HG02852 (cell line): ENCODE measurements around the gene POC1A.

Source experiments
- ATAC-seq: cut with Tn5 transposase; IDR thresholded peaks from one replicate; pipeline ENCODE4 v1.9.1; 2021; ENCODE audit warnings: mild to moderate bottlenecking, moderate library complexity; ENCODE audit not compliant: unreplicated experiment

POC1A gene

DNA sequence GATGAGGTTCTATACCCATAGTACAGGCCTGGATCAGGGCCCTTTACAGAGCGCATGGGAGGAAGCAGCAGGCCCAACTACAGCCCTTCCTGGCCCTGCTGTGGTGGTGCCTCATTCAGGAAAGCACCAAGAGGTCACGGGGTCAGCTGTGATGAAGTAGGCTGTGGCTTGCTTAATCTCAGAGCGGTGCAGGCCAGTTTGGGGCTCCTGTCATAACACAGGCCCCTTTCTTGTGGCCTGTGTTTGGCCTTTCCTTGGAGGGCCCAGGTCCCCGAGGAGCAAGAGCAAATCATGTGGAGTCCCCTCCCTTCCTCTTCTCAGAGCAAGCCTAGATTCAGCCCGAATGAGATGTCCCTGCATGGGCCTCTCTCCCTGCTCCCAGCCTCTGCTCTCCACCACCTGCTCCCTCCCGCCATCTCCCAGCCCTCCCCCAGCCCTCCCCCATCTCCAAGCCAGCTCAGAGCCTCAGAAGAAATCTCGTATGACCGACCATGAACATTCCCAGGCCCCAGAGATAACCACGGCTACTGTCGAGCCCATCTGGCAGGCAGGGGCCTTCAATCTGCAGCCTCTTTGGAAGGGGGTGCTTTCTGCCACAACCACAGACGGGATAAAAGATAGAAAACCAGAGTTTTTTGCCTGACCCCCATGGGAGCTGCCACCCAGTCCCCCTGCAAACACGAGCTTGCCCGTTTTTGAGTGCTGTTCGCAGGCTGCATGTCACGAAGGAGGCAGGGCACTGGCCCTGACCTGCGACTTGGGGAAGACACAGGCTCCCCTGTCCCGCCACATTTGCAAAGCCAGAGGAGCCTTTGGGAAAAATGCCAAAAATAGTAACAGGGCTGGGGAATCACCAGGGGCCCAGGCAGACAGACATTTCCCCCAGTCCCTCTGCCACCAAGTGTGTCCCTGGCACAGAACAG lies 65.5 kb downstream of the POC1A start:
- no peak for ATAC-seq

DNA sequence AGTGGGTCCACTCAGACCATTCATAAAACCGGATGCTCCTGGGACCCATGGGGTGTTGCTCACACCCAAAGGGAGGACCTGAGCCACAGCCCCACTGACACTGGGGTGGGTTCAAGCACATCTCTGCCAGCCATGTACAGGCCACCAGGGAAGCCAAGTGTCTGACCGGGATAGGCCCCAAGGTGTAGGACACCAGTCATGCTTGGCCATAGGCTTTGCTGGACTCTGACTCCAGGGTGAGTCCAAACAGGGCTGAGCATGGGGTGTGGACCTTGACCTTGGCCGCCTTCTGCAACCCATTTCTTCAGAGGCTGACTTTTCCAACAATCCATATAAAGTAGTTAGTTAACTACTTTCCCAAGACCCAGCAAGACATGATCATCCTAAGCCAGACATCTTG lies 66.5 kb downstream of the POC1A start:
- no peak for ATAC-seq

DNA sequence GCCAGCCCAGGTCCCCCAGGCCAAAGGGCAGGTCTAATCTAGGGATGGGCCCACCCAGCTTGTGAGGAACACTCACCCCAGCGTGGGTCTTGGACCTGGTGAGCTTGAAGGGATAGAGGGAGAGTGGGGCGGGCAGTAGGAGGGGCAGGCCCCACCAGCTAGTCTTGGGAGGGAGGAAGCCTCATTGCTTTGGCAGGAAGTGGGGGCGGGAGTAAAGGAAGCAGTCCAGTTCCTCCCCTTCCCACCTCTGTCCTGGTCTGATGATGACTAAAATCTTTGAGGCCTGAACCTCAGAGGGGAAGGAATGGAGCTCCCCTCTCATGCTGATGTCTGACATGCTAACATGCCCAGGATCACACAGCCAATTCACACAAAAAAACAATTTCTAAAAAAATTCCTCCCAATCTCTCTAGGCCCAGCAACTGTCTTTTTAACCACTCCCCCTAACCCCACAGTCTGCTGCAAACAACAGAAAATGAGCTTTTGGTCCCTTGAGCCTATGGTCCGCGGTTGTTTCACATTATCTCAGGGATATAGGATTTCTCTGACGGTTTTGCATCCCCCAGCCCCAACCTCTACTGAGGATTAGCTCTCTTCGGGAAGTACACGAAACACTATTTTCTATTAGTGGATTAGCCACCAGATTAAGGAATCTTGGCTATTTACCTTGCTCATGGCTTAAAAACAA lies 67.1 kb downstream of the POC1A start:
- no peak for ATAC-seq

DNA sequence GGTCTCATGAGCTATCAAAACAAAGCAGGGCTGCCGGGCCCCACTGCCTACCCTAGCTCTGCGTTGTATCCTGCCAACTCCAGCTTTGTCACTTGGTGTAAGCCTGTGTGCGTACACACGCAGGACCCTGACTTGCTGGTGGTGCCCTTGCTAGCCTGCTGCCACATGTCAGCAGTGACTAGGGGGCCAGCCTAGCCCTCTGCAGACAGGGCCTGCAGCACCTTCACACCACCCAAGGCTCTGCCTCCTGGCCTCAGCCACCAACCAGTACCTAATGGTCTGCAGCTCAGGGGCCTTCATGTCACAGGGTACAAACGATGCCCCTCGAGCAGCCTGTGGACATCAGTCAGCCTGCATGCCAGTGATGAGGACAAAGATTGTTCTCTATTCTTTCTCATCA lies 67.8 kb downstream of the POC1A start:
- ATAC-seq: no peak

DNA sequence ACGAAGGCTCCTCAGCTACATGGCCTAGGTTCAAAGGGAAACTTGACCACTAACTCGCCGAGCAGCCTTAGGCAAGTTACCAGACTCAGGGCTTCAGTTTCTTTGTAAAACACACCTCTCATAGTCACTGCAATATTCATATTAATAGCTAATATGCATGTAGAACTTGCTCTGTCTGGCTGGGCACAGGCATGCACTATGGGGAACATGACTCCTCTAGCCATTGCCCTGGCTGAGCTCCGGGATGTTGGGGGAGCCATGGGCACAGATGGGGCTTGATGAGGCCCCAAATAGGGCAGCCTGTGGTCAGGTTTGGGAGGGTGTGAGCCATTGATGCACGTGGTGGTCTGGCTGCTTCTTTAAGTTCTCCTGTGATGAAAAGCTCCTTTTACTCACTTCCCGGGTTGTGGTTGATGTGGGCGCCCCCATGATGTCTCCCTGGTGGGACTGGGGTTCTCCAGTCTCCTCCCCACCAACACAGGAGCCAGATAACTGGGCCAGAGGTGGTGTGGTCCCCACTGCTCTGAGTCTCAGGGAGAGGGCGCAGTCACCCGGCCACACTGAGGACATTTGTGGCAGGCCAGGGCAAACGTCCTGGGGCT lies 68.4 kb downstream of the POC1A start:
- no peak for ATAC-seq

DNA sequence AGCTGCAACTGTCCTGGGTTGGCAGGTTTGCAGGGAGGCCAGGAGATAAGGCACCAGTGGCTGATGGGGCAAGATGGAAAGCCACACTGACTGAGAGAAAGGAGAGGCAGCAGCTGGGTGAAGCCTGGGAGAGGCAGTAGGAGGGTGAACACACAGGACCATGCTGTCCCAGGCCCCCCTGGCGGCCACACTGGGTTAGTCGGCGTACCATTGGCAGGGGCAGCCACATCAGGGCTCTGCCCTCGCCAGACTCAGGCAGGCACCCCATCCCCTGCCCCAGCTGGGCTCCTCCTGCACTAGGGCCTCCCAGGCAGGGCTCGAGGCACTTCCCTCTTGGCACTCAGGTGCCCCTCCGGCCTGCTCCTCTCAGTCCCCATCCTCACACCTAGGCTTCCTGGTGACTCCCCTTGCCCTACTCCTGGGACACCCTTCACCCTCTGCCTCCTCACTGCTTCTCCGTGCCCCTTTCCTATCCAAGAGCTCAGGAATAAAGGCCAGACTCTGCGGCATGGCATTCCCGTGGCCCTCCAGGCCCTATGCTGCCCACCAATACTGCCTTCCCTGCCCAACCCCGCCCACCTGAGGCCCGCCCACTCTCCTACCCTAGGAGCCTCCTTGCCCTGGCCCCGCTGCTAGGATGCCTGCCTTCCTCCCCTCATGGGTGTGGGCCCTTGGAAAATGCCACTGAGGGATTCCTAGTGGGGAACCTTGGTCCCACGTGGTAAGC lies 69.1 kb downstream of the POC1A start:
- ATAC-seq: no peak

DNA sequence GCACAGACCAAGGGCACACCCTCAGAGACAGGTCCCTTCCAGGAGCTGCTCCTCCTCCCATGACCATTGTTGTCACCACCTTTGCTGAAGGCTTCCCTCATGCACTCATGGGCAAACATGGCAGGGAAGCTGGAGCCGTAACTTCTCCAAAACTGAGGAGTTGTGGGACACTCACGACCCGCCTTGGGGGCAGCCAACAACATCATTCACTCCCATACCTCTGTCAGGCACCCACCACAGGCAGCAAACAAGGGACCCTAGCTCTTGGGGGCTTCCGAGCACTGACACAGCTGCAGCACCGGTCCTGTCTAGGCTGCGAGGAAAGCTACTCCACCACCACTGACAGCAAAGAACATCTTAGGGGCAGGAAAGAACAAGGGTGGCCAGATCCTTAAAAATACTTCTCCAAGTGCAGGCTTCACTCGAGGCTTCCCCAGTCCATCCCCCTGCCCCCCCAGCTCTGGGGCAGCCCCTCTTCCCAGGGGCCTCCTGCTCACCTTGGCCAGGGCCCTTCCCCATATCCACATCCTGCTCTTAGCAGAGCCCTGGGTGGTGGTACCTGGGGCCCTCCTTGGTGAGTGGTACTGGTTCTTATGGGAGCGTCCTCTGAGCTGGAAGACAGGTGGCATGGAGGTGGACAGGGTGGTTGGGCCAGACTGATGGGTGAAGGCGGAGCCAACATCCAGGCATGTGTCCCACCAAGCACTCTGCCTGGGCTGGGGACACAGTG lies 69.8 kb downstream of the POC1A start:
- ATAC-seq: no peak

DNA sequence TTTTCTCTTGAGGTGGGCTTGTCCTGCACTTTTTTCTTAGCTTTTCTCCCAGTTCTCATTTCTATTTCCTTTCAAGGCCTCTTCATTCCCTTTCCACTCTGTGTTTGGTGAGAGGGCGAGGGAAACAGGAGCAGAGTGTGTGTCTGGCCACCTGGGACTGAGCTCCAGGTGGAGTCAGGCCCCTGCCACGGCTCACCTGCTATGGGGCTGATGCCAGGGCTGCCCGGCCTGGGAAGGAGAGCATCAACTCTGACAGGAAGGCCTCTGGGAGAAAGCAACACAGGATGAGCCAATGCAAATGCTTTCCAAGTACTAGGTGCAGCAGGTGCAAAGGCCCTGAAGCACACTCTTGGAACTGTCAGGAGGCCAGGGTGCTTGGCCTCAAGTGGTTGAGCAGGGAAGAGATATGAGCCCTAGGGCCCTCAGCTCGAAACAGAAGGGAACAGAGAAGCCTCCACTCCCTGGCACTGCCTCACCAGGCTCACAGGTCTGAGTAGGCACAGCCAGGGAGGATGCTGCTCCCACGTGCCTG lies 70.6 kb downstream of the POC1A start:
- ATAC-seq: no peak

DNA sequence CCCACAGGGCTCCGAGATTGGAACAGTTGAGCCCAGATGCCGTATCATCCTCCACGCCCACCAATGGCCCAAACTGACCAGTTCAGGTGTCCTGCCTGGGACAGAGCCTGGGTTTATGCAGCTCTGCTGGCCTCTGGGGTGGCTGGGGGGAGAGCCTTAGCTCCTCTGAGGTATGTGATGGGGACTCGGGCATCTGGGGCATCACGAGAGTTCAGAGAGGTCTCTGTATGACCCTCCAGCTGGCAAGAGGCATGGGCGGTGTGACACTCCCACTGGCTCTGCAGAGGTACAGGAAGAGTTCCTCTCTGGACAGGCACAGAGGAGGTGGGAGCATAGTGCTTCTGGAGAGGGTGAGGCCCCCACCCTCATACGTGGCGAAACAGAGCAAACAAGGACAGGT lies 71.3 kb downstream of the POC1A start:
- ATAC-seq: no peak

DNA sequence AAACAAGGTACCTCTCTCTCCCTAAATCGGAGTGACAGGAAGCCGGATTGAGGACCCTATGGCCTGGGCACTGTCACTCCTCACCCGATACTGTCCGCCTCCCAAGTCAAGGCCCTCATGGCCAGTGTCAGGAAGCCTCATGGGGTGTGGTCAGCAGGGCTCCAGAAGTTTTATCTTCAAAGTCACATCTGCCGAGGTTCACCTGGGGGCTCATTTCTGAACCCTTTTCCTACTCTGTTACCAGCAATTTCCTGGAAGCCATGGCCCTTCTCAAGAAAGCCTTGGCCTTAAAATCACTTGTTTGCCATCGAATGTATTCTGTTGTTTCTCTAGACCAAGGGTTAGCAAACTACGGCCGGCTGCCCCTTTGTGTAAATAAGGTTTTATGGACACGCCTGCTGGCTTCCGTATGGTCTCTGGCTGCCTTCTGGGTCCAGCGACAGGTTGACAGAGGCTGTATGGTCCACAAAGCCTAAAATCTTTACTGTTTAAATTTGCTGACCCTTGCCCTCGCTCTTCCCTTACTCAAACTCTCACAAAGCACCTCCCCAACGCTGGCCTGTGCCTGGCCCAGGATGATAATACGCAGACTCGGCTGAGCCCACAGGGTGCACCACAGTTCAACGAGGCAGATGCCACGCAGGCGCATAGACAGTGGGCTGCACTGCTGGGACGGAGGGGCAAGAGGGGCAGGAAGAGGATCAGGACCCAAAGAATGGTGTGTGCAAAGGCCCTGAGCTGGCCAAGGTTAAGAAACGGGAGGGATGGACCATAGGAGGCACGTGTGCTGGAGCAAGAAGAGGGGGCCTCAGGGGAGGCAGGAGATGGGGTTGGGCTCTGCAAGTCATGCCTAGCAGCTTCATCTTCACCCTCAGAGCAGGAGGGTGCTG lies 73.1 kb downstream of the POC1A start:
- no peak for ATAC-seq

DNA sequence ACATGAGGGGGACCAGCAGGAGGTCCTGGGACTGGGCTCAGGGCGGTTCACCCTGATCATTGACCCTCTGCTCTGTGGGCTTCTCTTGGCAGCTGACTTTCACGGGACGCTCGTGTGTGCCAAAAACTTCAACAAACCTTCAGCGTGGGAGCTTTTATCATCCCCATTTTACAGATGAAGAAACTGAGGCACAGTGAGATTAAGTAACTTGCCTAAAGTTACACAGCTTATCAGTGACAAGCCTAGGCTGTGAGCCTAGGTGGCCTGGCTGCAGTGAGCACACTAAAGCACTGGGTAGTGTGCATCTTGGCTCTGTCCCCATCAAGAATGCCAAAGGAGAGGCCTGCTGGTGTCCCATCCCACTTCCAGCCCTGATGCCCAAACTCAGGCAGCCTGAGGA lies 74.3 kb downstream of the POC1A start:
- ATAC-seq: no peak

DNA sequence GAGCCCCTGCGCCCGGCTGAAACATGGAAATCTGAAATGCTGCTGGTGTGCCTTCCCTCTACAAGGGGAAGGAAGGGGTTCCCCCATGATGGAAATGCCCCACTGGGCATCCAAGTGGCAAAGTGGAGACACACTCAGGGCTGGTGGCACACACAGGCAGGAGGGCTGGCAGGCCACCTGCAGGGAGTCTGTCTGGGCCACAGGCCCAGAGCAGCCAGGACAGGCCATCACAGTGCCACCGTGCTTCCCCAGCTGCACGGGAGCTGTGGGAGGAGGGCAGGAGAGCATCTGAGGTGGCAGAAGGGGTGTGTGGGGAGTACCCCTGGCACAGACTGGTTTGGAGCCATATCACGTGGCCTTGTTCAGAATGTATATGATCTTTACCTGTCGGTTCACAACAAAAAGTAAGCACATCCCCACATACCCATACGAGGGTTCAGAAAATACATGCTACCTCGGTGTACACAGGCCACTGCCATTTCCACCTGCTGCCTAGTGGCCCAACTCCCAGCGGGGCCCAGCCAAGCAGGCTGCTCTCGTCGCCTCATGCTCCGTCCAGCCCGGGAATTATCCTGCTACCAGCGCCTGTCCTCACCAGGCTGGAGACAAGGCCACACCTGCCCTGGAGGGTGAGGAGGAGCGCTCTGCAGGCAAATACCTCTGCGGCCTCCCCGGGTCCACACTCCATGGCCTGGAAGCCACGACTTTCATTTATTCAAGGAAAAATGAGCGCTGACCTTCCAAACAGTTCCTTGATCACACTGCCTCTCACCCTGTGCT lies 75.3 kb downstream of the POC1A start:
- no peak for ATAC-seq

DNA sequence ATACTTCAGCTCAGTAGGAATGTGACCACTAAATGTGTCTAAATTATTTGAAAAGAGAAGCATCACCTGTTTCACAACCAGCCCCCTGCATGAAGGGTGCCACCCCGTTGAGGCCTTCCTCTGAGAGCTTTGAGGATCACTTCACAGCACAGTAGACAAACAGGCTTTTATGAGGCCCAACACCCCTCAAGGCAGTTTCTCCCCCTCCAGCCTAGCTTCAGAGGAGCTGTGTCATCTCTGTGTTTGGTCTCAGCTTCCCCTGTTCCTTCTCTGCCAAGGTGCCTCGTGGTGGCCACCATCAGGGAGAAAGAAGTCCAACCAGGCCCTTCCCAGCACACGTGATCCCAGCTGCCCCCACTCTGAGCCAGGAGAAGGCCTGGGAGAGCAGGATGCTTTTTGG lies 76.3 kb downstream of the POC1A start:
- no peak for ATAC-seq

DNA sequence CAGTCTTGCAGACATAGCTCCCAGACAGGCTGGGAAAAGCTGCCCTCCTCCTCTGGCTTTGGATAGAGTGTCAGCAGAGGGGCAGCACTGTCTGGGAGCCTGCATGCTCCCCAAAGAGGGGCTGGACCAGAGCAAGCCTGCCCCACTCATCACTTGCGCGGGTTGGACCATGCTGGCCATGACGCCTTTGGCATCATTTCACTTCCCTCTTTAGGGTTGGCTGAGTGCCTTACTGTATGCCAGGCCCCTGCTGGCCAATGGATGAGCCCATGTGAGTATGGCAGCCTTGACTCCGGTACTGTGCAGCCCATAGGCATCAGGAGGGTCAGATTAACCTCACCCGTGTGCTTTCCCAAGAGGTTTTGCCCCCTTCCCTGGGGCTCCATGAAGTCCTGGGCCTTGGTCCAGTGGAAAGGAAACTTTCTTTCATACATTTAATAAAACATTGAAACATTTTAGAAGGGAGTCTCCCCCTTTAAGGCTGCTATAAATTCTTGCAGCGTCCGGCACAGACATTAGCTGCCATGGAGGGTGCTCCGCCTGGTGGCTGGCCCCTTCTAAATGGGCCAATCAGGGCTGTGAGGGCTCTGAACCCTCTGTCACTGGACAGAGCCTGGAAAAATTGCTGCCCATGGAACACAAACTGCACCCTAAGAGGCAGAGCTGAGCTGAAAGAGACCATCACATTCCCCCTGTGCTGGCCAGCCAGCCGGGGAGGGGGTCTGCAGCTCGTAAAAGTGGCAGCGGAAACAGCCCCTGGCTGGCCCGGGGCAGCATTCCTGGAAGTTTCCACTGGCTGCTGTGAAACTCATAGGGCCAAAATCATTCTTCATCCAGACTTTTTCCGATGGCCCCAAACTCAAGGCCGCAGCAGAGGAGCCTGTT lies 77.1 kb downstream of the POC1A start:
- no peak for ATAC-seq

DNA sequence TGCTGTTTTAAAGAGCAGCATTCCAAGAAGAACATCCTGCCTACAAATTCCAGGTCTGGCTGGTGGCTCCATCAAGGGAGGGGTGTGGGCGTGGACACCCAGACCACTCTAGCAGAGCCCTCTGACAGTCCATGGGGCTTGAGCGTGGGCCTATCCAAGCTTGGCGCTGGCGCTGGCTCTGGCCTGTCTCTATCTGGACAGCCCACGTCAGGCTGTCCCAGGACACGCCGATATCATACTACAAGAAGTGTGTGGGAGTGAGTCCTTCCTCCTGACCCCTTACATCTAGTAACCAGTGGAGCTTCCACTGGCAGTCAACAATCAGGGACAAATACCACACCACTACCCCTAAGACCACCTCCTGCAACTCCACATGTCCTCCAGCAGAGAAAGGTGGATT lies 80.7 kb downstream of the POC1A start:
- ATAC-seq: no peak

DNA sequence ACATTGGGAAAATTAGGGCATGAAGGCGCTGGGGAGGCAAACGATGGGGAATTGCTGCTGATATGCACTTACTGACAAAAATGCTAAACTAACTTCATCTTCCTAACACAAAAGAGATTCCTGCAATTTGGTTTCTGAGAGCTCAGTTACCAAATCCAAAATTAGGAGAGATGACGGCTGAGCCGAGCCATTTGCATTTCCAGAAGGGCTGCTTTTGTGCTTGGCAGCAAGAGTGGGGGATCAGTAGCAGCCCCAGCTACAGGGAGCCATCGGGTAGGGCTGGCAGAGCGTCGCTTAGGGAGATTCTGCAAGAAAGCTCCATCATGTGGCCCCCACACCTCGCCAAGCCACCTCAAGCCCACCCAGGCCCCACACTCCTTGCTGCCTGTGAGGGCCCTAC lies 81.8 kb downstream of the POC1A start:
- ATAC-seq: no peak

DNA sequence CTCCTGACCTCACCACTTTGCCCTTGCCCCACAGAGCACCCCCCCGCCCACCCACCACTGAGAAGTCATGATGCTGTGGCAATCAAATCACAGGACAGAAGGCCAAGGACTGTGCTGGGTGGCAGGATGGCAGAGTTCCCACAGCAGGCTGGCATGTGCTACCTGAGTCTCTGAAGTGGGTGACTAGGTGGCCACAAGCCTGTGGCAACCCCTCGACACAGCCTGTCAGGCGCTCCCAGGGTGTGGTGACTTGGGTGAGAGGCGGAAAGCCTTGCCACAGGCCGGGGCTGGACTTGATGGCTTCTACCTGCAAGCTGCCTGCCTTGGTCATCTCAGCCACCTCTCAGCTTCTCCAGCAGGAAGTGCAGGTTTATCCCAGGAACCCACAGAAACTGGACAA lies 82.2 kb downstream of the POC1A start:
- ATAC-seq: no peak
